SKM-1 treated with dmso at 0.1 percent for 144 hours (cell line): ENCODE results near the gene DPYSL5.
"Not testable (repeated sequence)": the region's sequence is repeated elsewhere in the genome, so short reads cannot be mapped to it uniquely, and the experiment has no call there.

ENCODE experiments used
- DNase-seq: peaks from one replicate; lab custom pipeline; 2025; ENCODE audit not compliant: unreplicated experiment; lab: John Stamatoyannopoulos, UW

Gene DPYSL5, protein sequence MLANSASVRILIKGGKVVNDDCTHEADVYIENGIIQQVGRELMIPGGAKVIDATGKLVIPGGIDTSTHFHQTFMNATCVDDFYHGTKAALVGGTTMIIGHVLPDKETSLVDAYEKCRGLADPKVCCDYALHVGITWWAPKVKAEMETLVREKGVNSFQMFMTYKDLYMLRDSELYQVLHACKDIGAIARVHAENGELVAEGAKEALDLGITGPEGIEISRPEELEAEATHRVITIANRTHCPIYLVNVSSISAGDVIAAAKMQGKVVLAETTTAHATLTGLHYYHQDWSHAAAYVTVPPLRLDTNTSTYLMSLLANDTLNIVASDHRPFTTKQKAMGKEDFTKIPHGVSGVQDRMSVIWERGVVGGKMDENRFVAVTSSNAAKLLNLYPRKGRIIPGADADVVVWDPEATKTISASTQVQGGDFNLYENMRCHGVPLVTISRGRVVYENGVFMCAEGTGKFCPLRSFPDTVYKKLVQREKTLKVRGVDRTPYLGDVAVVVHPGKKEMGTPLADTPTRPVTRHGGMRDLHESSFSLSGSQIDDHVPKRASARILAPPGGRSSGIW

GRCh38 chr2:26847655-26848335 is at the start of gene DPYSL5:
Gene DPYSL5, plus strand, starts transcription at chr2:26848132. Its CDS starts 50,368 bp downstream, at chr2:26898500.
- no peak for DNase-seq

- DNase-seq = no peak
These were observed 46.6 kb upstream of the DPYSL5 start for GRCh38 chr2:26801328-26801727.

DNA sequence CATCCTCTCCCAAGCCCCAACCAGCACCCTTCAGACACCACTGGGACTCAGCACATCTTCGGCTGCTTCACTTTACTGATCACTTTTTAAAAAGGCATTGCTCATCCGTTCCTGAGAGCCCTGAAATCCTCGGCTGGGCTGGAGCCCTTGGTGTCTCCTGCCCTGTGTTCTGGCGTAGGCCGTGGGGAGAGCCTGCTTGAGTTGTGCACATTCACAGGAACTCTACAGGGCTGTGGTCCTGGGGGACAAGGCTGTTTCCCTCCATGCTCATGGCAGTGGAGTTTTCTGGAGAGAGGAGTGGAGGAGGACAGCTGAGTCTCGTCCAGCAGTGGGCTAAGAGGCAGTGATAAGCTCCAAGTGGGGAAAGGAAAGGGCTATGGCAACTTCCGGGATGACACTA is 46.1 kb upstream of the DPYSL5 start:
- DNase-seq = no peak

- no peak for DNase-seq
These were observed 42.7 kb upstream of the DPYSL5 start for GRCh38 chr2:26805241-26805676.

- DNase-seq = no peak
These were observed 40.0 kb upstream of the DPYSL5 start for GRCh38 chr2:26807788-26808460.

GRCh38 chr2:26809211-26809610 is 38.7 kb upstream of the DPYSL5 start:
- DNase-seq = no peak

- DNase-seq = peak; percentile 73
These were observed 37.9 kb upstream of the DPYSL5 start for GRCh38 chr2:26809876-26810577.

DNA sequence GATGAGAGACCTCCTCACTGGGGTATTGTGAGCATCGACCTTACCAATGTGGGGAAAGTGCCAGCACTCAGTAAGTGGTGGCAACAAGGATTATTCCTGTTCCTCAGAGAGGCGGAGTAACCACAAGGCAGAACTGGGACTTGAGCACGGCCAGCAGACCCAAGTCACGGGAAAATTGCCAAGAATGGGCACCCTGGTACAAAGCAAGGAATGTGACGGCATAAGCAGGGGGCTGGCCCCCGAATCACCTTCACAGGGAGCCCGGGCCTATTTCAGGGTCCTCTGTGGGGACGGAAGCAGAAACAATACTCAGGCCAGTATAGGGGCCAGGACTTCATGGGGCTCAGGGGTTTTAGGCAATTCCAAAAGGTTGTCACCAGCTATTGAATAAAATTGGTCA is 36.7 kb upstream of the DPYSL5 start:
- no peak for DNase-seq

DNA sequence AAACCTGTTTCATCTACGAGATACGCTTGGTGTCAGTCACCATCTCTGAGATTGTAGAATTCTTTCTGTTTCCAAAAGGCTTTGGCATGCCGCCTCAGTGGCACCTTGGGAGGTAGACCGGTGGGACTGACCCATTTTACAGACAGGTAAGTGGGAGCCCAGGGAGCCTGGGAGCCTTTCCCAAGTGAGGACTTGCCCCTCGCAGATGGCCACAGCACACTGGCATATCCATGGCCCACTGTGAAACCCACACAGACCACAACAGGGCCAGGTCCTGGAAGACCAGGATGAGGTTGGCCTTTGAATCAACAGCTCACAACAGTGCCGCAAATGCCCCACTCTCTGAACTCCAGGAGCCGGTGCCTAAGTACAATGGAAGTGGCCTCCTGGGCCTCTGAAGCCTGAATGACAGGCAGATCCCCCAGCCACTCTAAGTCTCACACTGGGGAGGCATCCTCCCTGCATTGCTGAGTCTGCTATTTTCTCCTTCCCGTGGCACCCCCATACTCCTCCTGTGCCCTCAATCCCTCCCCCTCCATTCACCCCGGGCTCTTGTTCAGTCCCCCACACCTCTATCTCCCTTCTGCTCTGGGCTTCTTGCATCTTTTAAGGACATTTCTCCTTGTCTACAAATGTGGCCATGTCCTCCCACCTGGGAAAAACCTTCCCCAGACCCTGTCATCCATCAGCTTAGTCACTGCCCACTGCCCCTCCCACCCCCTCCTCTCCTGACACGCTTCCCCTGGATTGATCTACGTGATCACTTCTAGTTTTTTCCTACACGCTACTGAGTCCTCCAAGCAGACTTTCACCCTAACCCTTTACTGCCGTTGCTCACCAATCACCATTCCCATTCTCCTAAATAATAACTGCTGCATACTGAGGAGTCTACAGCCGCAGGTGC is 35.9 kb upstream of the DPYSL5 start:
- DNase-seq = no peak

- DNase-seq = no peak
These were observed 35.2 kb upstream of the DPYSL5 start for GRCh38 chr2:26812731-26813130.

GRCh38 chr2:26814072-26814765 is 33.7 kb upstream of the DPYSL5 start:
- not testable (repeated sequence) for DNase-seq

DNA sequence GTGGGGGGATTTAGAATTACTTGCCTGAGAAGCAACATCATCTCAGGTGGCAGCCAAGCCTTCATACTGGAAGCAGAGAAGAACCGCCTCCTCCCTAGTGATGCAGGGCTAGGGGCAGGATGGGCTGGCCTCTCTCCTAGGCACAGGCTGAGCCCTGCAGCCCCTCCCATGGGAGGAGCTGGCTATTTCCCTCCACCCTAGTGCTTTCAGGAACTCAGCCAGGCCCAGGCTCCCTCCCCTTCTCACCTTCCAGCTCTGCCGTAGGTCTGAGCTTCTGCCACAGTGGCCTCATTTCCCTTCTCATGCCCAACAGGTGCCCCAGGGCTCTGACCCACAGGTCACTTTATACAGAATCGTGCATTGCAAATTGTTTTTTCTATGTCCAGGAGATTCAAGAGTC is 31.0 kb upstream of the DPYSL5 start:
- DNase-seq = peak; percentile 35

DNA sequence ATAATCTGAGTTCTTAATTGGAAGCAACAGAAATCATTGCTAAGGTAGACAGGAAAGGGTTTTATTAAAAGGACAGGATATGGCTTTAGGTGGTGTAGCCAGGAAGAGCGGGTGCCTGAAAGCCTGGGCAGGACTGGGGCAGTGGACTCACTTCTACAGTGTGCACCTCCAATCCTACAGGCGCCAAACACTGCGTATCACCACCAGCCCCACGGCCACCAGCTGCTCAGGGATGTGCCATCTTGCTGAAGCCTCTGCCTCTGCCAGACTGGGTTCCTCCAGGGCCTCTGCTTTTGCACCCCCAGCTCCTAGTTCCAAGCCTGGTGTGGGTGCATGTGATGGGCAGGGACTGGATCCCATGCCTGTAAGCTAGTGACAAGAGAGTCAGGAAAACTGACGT is 29.7 kb upstream of the DPYSL5 start:
- no peak for DNase-seq

DNA sequence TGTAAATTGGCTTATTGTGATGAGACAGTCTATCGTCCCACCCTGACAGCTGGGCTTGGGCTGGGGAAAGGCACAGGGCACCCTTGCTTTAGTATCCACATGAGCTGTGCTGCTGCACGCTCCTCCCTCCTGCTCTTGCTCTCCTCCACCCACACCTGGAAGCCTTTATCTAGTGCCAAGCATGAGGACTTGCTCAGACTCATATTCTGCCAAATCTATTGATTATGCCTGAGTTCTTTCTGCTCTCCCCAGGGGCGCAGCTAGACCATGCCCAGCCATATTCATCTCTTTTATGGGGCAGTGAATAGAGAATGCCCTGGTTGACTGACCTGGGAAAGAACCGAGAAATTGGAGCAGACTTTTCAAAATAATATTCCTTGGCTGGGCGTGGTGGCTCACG is 29.0 kb upstream of the DPYSL5 start:
- no peak for DNase-seq

DNA sequence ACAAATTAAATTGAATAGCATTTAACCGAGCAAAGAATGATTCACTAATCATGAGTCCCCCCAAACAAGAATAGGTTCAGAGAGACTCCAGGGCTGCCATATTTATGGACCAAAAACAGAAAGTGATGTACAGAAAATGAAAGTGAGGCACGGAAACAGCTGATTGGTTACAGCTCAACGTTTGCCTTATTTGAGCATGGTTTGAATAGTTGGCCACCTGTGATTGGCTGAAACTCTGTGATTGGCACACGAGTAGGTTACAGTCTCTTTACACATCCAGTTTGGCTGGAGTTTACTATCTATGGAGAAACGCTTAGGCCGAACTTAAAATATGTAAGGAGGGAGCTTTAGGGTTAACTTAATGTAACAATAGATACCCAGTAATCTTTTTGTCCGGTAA is 27.0 kb upstream of the DPYSL5 start:
- DNase-seq = no peak

GRCh38 chr2:26822877-26823276 is 25.1 kb upstream of the DPYSL5 start:
- DNase-seq = no peak

GRCh38 chr2:26838121-26838906 is 9.6 kb upstream of the DPYSL5 start:
- peak; percentile 39 for DNase-seq

GRCh38 chr2:26840937-26841610 is 6.9 kb upstream of the DPYSL5 start:
- peak; percentile 17 for DNase-seq
